ENCODE data around the gene ARMH2. TPM values are rescaled to one million over a fixed set of nuclear protein-coding genes. Genes with fewer than 3 reads are reported as not detected.

ARMH2 gene
- total and polyA plus RNA-seq, 2 donors (not counting 3 experiments of a cell fraction or from before 2014, with no cell fraction given), result not detected

DNA sequence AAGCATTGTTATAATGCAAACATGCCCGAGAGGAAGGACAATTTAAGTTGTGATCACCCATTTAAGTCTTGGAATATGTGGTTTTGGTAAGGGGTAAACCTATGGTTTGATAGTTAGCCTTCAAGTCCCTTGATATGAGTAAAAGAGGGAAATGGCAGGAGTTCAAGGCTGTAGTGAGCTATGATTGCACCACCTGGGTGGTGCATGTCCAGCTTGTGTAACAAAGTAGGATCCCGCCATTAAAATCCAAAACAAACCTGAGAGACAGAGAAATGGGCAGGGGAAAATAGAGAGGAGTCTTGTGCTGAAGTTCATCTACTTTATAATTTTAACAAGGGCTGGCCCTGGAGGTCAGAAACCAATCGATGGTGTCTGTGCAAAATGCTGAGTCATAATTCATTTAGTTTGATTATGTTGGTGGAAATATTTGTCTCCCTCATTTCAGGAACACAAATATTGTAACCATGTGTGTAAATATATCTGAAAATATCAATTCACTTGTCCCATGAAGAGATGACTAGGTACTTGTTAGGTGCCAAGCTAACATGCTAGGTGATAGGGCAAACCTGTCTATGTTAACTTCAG, 23.2 kb upstream of the ARMH2 start:
- no TSS peak for BruUV-seq (replicated peaks)
- POLR2A ChIA-PET, result no interaction called here
- Histone ChIP-seq H3K9ac (replicated peaks; ENCODE audit: extremely low read depth, insufficient read depth, low read length) (no peak overlapping the region), H3K36me3 (ENCODE audit: control insufficient read depth in 2 of 2, extremely low read depth in 1 of 2, insufficient read depth in 2 of 2, low read length in 2 of 2) (no peaks in the 10 kb centered on the region), H3K4me3 (replicated peaks in 1 of 3; ENCODE audit: insufficient read depth in 1 of 3, low read depth in 1 of 3, low read length in 3 of 3) (no peak overlapping the region), H2AFZ (ENCODE audit: low read depth, low read length) (no peak overlapping the region), H3K4me2 (ENCODE audit: insufficient read depth, low read length) (no peak overlapping the region), H3K4me1 (ENCODE audit: control insufficient read depth, extremely low read depth, insufficient read depth, low read length) (no peaks in the 10 kb centered on the region), H3K27ac (ENCODE audit: insufficient read depth, low read depth, low read length) (no peak overlapping the region), H4K20me1 (replicated peaks; ENCODE audit: control insufficient read depth, extremely low read depth, insufficient read depth, low read length) (no peaks in the 10 kb centered on the region), H3K27me3 (ENCODE audit: control insufficient read depth in 2 of 2, insufficient read depth in 2 of 2, low read length in 2 of 2) (no peaks in the 10 kb centered on the region), H3K79me2 (ENCODE audit: control insufficient read depth, insufficient read depth, low read length) (no peaks in the 10 kb centered on the region), H3K9me1 (replicated peaks; ENCODE audit: control insufficient read depth, extremely low read depth, insufficient read depth, low read length) (no peaks in the 10 kb centered on the region), H3K9me3 (replicated peaks; ENCODE audit: control insufficient read depth, insufficient read depth, low read length) (no peaks in the 10 kb centered on the region)
- TF ChIP-seq, protein P1, sequence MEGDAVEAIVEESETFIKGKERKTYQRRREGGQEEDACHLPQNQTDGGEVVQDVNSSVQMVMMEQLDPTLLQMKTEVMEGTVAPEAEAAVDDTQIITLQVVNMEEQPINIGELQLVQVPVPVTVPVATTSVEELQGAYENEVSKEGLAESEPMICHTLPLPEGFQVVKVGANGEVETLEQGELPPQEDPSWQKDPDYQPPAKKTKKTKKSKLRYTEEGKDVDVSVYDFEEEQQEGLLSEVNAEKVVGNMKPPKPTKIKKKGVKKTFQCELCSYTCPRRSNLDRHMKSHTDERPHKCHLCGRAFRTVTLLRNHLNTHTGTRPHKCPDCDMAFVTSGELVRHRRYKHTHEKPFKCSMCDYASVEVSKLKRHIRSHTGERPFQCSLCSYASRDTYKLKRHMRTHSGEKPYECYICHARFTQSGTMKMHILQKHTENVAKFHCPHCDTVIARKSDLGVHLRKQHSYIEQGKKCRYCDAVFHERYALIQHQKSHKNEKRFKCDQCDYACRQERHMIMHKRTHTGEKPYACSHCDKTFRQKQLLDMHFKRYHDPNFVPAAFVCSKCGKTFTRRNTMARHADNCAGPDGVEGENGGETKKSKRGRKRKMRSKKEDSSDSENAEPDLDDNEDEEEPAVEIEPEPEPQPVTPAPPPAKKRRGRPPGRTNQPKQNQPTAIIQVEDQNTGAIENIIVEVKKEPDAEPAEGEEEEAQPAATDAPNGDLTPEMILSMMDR (IDR thresholded peaks at IDR 0.05; ENCODE audit: extremely low read depth in 1 of 2, insufficient read depth in 1 of 2, low read depth in 1 of 2, low read length in 2 of 2), result no peak
- TF ChIP-seq EZH2 (IDR thresholded peaks at IDR 0.05; ENCODE audit: borderline replicate concordance, low read depth, low read length, severe bottlenecking), result no peak
- TF ChIP-seq FOS (IDR thresholded peaks at IDR 0.05; ENCODE audit: borderline replicate concordance, insufficient read depth, low read length), result no peak
- TF ChIP-seq GATA2 (IDR thresholded peaks at IDR 0.05; ENCODE audit: insufficient read depth, insufficient read length, low read depth, low read length), result no peak
- TF ChIP-seq, protein P2, sequence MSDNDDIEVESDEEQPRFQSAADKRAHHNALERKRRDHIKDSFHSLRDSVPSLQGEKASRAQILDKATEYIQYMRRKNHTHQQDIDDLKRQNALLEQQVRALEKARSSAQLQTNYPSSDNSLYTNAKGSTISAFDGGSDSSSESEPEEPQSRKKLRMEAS (IDR thresholded peaks at IDR 0.05; ENCODE audit: insufficient read depth, insufficient read length), result no peak
- TF ChIP-seq POLR2AphosphoS5 (IDR thresholded peaks at IDR 0.05; ENCODE audit: insufficient read depth, low read depth, low read length), result no peak
- TF ChIP-seq POLR2A (IDR thresholded peaks at IDR 0.05; ENCODE audit: low read depth, low read length), result no peak
- TF ChIP-seq JUN (IDR thresholded peaks at IDR 0.05; ENCODE audit: borderline replicate concordance, insufficient read depth, insufficient read length, low read depth), result no peak
- no peak for TF ChIP-seq MYC (IDR thresholded peaks at IDR 0.05; ENCODE audit: low read depth, low read length)
- dilution Hi-C loops (cut with MboI; ENCODE audit: extremely low pct_ligation_motif_present, low sequenced_read_pairs), result no loop called here
- CTCF ChIA-PET, result interaction anchor here (1.3 kb wide), 1 partner anchor 12 kb away, joined by 3 read pairs; no protein-coding TSS in a partner anchor
- no peak for FAIRE-seq
- intact Hi-C loops (cut with micrococcal nuclease), result no loop called here
- no peak for DNase-seq (ENCODE audit: low read depth, low spot score)
